OCI-LY3 (cell line): ENCODE results near the gene LDB2.

ENCODE experiments used
- H2AFZ ChIP-seq: fragments of 200-600, 300-600 bp; shearing (Covaris generic); 2 replicates; pipeline ENCODE4 v1.6.0; 2014; ENCODE audit warnings: antibody characterized with exemption, low read depth, low read length
- H3K27ac ChIP-seq: fragments of 200-600, 300-600 bp; sonication (generic); 2 replicates; pipeline ENCODE4 v1.5.1; 2014; ENCODE audit warnings: mild to moderate bottlenecking, low read length, moderate library complexity, mixed read lengths
- H3K27me3 ChIP-seq: fragments of 200-600, 300-600 bp; sonication (generic); 2 replicates; pipeline ENCODE4 v1.6.1; 2014; ENCODE audit warnings: low read depth, low read length, mixed read lengths
- H3K36me3 ChIP-seq: fragments of 200-600, 300-600 bp; sonication (generic); replicated peaks from 2 replicates; pipeline ENCODE3; 2014; ENCODE audit warnings: low read depth, low read length, mixed read lengths
- H3K4me1 ChIP-seq: fragments of 300-600, 200-600 bp; sonication (generic); 2 replicates; pipeline ENCODE4 v1.6.1; 2014; ENCODE audit warnings: low read length, mixed read lengths
- H3K4me2 ChIP-seq: fragments of 200-600, 300-600 bp; sonication (generic); 2 replicates; pipeline ENCODE4 v1.6.1; 2014; ENCODE audit warnings: low read length, mixed read lengths
- H3K4me3 ChIP-seq: fragments of 300-600, 200-600 bp; sonication (generic); 2 replicates; pipeline ENCODE4 v1.5.1; 2014; ENCODE audit warnings: antibody characterized with exemption, mild to moderate bottlenecking, low read length, moderate library complexity
- H3K79me2 ChIP-seq: fragments of 300-600, 200-600 bp; shearing (Covaris generic); 2 replicates; pipeline ENCODE4 v1.6.1; 2014; ENCODE audit warnings: mild to moderate bottlenecking, low read length, mixed read lengths
- H3K9ac ChIP-seq: fragments of 300-600, 200-600 bp; shearing (Covaris generic); 2 replicates; pipeline ENCODE4 v1.6.0; 2014; ENCODE audit warnings: mild to moderate bottlenecking, low read length, moderate library complexity
- H3K9me3 ChIP-seq: fragments of 200-600, 300-600 bp; shearing (Covaris generic); 2 replicates; pipeline ENCODE4 v1.6.1; 2014; ENCODE audit warnings: low read length, mixed read lengths; ENCODE audit not compliant: insufficient read depth
- H4K20me1 ChIP-seq: fragments of 200-600, 300-600 bp; sonication (generic); 2 replicates; pipeline ENCODE4 v1.6.1; 2016; ENCODE audit warnings: low read length, mixed read lengths; ENCODE audit not compliant: insufficient read depth
- EZH2phosphoT487 ChIP-seq: fragments of 200-600 bp; shearing (Covaris generic); IDR thresholded peaks from 2 replicates; pipeline ENCODE4 v1.6.1; 2018; ENCODE audit warnings: antibody characterized with exemption, mixed run types, low read depth
- TF ChIP-seq, protein P1 (sequence below): fragments of 200-600, 300-600 bp; sonication (generic); IDR thresholded peaks from 2 replicates; pipeline ENCODE4 v1.5.1; 2014; ENCODE audit warnings: antibody characterized with exemption, low read length, low read depth

The LDB2 gene

DNA sequence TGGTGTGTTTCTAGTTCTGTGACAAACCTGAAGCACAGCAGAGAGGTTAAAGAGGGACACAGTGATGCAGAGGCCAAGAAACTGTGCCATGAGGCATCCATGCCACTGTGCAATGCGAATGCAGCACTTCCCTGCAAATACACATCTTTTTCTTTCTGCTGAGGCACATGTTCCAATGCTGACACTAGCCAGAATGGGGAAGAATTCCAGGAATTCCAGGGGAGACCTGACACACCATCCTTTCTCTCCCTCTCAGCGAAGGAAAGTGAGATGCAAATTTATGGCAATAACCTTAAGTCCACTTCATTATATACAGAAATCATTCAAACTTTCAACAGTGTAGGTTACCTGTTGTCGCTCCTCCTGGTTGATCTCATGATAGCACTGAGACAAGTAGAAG, 204.8 kb downstream of the LDB2 start:
- no peaks in the 10 kb centered on the region for H3K4me1 ChIP-seq
- H3K27me3 ChIP-seq, result no peaks in the 10 kb centered on the region
- TF ChIP-seq, protein P1, sequence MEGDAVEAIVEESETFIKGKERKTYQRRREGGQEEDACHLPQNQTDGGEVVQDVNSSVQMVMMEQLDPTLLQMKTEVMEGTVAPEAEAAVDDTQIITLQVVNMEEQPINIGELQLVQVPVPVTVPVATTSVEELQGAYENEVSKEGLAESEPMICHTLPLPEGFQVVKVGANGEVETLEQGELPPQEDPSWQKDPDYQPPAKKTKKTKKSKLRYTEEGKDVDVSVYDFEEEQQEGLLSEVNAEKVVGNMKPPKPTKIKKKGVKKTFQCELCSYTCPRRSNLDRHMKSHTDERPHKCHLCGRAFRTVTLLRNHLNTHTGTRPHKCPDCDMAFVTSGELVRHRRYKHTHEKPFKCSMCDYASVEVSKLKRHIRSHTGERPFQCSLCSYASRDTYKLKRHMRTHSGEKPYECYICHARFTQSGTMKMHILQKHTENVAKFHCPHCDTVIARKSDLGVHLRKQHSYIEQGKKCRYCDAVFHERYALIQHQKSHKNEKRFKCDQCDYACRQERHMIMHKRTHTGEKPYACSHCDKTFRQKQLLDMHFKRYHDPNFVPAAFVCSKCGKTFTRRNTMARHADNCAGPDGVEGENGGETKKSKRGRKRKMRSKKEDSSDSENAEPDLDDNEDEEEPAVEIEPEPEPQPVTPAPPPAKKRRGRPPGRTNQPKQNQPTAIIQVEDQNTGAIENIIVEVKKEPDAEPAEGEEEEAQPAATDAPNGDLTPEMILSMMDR, result no peak
- no peak for TF ChIP-seq EZH2phosphoT487
- H3K9ac ChIP-seq, result no peak overlapping the region
- no peaks in the 10 kb centered on the region for H3K79me2 ChIP-seq
- H3K4me3 ChIP-seq, result no peak overlapping the region
- H3K9me3 ChIP-seq, result no peaks in the 10 kb centered on the region
- no peak overlapping the region for H3K27ac ChIP-seq
- H3K36me3 ChIP-seq, result no peaks in the 10 kb centered on the region
- no peak overlapping the region for H3K4me2 ChIP-seq
- H2AFZ ChIP-seq, result no peak overlapping the region
- H4K20me1 ChIP-seq, result no peaks in the 10 kb centered on the region

DNA sequence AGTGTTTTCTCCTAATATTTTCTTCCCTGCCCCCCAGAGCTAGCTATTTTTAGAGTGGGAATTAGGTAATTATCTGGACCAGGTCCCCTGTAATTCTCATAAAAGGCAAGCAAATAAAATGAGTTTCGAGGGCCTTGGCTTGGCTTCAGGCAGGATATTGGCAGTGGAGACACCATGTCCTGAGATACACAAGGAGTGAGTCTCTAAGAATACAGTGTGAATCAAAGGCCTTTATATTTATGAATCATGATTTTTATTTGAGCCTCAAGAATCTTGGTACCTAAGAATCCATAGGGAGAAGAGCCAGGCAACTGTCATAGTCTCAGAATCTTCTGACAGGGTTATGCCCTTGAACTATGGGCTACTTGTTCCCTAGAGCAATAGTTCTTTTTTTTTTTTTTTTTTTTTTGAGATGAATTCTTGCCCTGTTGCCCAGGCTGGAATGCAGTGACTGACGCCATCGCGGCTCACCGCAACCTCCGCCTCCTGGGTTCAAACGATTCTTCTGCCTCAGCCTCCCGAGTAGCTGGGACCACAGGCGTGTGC, 205.4 kb downstream of the LDB2 start:
- TF ChIP-seq, protein P1, result no peak
- Histone ChIP-seq H3K4me1 (no peaks in the 10 kb centered on the region), H3K27ac (no peak overlapping the region), H4K20me1 (no peaks in the 10 kb centered on the region), H3K9ac (no peak overlapping the region), H3K4me3 (no peak overlapping the region), H3K79me2 (no peaks in the 10 kb centered on the region), H3K36me3 (no peaks in the 10 kb centered on the region), H3K9me3 (no peaks in the 10 kb centered on the region), H2AFZ (no peak overlapping the region), H3K27me3 (no peaks in the 10 kb centered on the region), H3K4me2 (no peak overlapping the region)

DNA sequence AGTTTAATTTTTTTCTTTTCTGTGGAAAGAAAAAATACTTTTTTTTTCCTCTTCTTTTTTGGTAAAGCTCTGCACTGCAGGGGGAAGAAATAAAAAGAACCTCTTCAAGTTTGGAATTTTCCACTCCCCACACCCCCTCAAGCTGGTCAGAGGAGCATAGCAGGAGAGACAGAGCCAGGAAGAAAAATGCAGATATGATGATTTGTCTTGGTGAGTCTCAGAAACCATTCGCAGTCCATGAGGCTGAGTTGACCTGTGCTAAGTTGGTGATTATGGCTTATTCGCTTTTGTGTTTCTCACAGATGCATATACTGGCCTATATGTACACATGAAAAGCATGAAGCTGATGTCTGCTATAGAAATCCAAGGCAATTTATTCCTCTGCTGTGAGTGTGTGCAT, 205.9 kb downstream of the LDB2 start:
- no peak overlapping the region for H2AFZ ChIP-seq
- no peaks in the 10 kb centered on the region for H3K4me1 ChIP-seq
- H3K9me3 ChIP-seq, result no peaks in the 10 kb centered on the region
- no peak overlapping the region for H3K27ac ChIP-seq
- H3K36me3 ChIP-seq, result no peaks in the 10 kb centered on the region
- no peaks in the 10 kb centered on the region for H4K20me1 ChIP-seq
- no peaks in the 10 kb centered on the region for H3K79me2 ChIP-seq
- TF ChIP-seq, protein P1, result no peak
- no peak for TF ChIP-seq EZH2phosphoT487
- no peak overlapping the region for H3K9ac ChIP-seq
- no peaks in the 10 kb centered on the region for H3K27me3 ChIP-seq
- H3K4me2 ChIP-seq, result no peak overlapping the region
- no peak overlapping the region for H3K4me3 ChIP-seq

DNA sequence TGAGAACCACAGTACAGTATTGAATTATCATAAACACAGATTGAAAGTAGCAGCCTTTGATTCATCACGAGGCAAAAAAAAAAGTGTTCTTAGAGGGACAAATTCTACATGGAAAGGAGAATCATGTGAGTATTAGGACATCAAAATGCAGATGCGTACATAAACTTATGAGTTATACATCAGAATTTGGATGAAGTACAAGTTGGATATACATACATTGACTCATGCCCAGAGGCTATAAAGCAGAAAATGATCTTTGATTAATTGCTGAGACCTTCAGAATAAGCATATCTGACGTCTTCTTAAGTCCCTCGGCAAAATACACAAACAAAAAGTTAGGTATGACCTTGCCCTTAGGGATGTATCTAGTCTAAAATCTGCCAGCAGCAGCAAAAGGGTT, 206.4 kb downstream of the LDB2 start:
- Histone ChIP-seq H3K36me3 (no peaks in the 10 kb centered on the region), H3K4me3 (no peak overlapping the region), H3K27ac (no peak overlapping the region), H2AFZ (no peak overlapping the region), H4K20me1 (no peaks in the 10 kb centered on the region), H3K4me1 (no peaks in the 10 kb centered on the region), H3K9ac (no peak overlapping the region), H3K9me3 (no peaks in the 10 kb centered on the region), H3K27me3 (no peaks in the 10 kb centered on the region), H3K4me2 (no peak overlapping the region), H3K79me2 (no peaks in the 10 kb centered on the region)
- TF ChIP-seq, protein P1, result no peak
- TF ChIP-seq EZH2phosphoT487, result no peak
